Adrenal gland (tissue), 12 donors: ENCODE results near the gene HMCN2. TPM values are rescaled to one million over a fixed set of nuclear protein-coding genes. Genes with fewer than 3 reads are reported as not detected.
A peak's percentile ranks its signal among the peaks of the same experiment; 100 is the strongest.

ENCODE experiments used
- DNase-seq, 7 donors: peaks; one replicate each; pipeline ENCODE4 v3.0.0-alpha.2; 2019 to 2020
- H3K27ac ChIP-seq, 5 donors: fragments of 200-600 bp; sonication (generic) in 4 of 5; 1 replicate in 3 of 5; 2 replicates in 2 of 5; pipeline versions ENCODE4 v1.5.1 to v1.8.0; 2016 to 2020; ENCODE audit warnings: mild to moderate bottlenecking in 1 of 5
- H3K27me3 ChIP-seq: fragments of 200-600 bp; 2 replicates; pipeline ENCODE4 v1.8.0; 2021
- H3K36me3 ChIP-seq, 2 donors: fragments of 200-600 bp; replicated peaks in 1 of 2; 1 replicate in 1 of 2; 2 replicates in 1 of 2; pipeline versions ENCODE4 v1.5.1 to v1.8.0; 2018 to 2022
- H3K4me1 ChIP-seq, 2 donors: fragments of 200-600 bp; replicated peaks in 1 of 2; 1 replicate in 1 of 2; 2 replicates in 1 of 2; pipeline versions ENCODE4 v1.5.1 to v1.8.0; 2018 to 2021
- H3K4me3 ChIP-seq, 4 donors: fragments of 200-600 bp; sonication (generic) in 3 of 4; one replicate each; pipeline ENCODE4 v1.5.1; 2016 to 2018
- H3K9me3 ChIP-seq, 3 donors: fragments of 200-600 bp; sonication (generic) in 1 of 3; replicated peaks in 1 of 3; 1 replicate in 2 of 3; 2 replicates in 1 of 3; pipeline versions ENCODE4 v1.5.1 to v1.8.0; 2016 to 2021
- POLR2A ChIP-seq, 2 donors: fragments of 450-650 bp; IDR thresholded peaks; one replicate each; pipeline ENCODE4 v1.6.1; 2017; ENCODE audit warnings: antibody characterized with exemption in 2 of 2, mild to moderate bottlenecking in 2 of 2, moderate library complexity in 1 of 2
- WGBS, 4 donors: extraction: QIAGEN DNeasy Blood & Tissue Kit in 2 of 4; methylation state at CpG; one replicate each; pipeline versions ENCODE4 v1.1.5 to v1.1.7; 2013 to 2017; 5-methylcytosine and 5-hydroxymethylcytosine counted together
- intact Hi-C, 2 donors: fragments of 100-400 bp; cut with DNase I; formaldehyde crosslinking; loops; one replicate each; pipeline versions ENCODE4 v1.14.1 to v1.15.0; 2022 to 2023
- polyA plus RNA-seq, 3 donors: library from polyadenylated mRNA; stranded (reverse); fragments of 200-250 nt in 2 of 3; fragments of 350-450 nt in 1 of 3; fragmentation: Illumina TruSeq in 1 of 3; extraction: RNeasy Lipid Tissue Mini Kit (QIAGEN cat#74804) in 1 of 3; gene quantifications; one replicate each; pipeline ENCODE4 v1.2.3, GENCODE V29; 2013 to 2014
- total RNA-seq, 9 donors: library from RNA; depleted of rRNA in 4 of 9; stranded (reverse); fragments of >200 nt in 4 of 9; fragments of 120-200 nt in 1 of 9; fragmentation: NEBNext Ultra II Directional in 1 of 9; extraction: Animal tissue kit (Norgen Biotek cat#: 25700) in 1 of 9; gene quantifications; one replicate each; pipeline versions ENCODE4 v1.1.0 to v1.2.4, GENCODE V29; 2013 to 2023
- TF ChIP-seq, protein P1 (sequence below), 6 experiments: fragments of 450-650 bp in 4 of 6; fragments of 200-600 bp in 2 of 6; sonication (generic) in 1 of 6; IDR thresholded peaks; 1 replicate in 5 of 6; 2 replicates in 1 of 6; pipeline versions ENCODE4 v1.5.1 to v1.8.0; 2016 to 2021; ENCODE audit warnings: antibody characterized with exemption in 6 of 6, mild to moderate bottlenecking in 2 of 6, moderate library complexity in 1 of 6
- donor health status: healthy with polysubstance abuse.
- donor health status: Bipolar disorder and iron deficiency.
- donor health status: DM: yes; HTN: yes; CAD: no.
- donor health status: DM: no; HTN: no; CAD: no.
- donor health status: DM: no; HTN: no; CAD: no.
- donor health status: DM: yes; HTN: yes; CAD: no.

The HMCN2 gene
- total and polyA plus RNA-seq, 12 donors: 0.05 to 25.8 (median 0.42) TPM; not detected in 1

DNA sequence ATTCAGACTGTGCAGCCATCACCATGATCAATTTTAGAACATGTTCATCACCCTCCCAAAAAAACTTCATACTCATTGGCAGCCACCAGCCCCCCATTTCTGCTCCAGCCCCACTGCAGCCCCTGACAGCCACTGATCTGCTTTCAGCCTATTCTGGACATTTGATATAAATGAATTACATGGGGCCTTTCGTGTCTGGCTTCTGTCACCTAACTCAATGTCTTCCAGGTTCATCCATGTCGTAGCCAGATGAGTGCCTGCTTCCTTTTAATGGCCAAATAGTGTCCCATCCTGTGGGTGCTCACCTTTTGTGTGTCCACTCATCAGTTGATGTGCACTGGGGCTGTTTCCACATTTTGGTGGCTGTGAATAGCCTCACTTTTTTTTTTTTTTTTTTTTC, 63.5 kb downstream of the HMCN2 start:
- intact Hi-C loops: no loop called here
- no peaks in the 10 kb centered on the region for H3K9me3 ChIP-seq
- peaks cover 28% of the 10 kb centered on the region for H3K27me3 ChIP-seq
- 52 to 79% (median 71%) methylated on average over 2 of the region's 2 CpGs for WGBS, 4 donors
- no peaks in the 10 kb centered on the region for H3K36me3 ChIP-seq
- peaks cover 0 to 9% of the 10 kb centered on the region in 2 donors for H3K4me1 ChIP-seq
- TF ChIP-seq, protein P1, sequence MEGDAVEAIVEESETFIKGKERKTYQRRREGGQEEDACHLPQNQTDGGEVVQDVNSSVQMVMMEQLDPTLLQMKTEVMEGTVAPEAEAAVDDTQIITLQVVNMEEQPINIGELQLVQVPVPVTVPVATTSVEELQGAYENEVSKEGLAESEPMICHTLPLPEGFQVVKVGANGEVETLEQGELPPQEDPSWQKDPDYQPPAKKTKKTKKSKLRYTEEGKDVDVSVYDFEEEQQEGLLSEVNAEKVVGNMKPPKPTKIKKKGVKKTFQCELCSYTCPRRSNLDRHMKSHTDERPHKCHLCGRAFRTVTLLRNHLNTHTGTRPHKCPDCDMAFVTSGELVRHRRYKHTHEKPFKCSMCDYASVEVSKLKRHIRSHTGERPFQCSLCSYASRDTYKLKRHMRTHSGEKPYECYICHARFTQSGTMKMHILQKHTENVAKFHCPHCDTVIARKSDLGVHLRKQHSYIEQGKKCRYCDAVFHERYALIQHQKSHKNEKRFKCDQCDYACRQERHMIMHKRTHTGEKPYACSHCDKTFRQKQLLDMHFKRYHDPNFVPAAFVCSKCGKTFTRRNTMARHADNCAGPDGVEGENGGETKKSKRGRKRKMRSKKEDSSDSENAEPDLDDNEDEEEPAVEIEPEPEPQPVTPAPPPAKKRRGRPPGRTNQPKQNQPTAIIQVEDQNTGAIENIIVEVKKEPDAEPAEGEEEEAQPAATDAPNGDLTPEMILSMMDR (IDR thresholded peaks at IDR 0.05): no peak
- TF ChIP-seq POLR2A (IDR thresholded peaks at IDR 0.05): no peak
- peak overlapping the region in 1 of 5 donors; percentile 23 for H3K27ac ChIP-seq
- no peak overlapping the region for H3K4me3 ChIP-seq
- no peak for DNase-seq

DNA sequence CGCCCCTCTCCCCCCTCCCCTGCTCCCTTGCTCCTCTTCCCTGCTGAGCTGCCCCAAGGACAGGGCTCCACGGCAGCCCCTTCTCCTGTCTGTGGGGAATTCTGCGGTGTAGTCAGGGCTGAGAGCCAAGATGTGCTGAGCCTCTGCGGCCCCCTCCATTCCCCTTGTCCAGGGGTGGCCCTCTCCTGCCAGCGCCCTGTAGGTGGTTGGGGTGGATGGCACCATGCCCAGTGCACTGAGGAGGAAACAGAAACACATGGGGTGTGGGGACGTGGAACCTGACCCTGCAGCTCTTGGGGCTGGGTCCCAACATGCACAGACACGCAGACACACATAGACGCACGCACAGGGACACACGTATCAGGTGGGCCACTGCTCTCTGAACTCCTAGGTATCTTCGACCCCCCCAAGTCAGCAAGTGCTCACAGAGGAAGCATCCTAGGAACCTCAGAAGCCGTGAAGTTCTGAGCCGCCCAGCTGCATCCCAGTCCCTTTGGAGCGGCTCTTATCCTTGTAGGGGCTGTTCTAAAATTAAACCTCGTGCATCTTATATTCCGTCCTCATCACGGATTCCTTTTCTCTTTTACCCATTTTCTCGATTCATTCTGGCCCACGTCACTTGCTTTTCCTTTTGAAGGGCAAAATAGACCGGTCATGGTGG, 64.8 kb downstream of the HMCN2 start:
- DNase-seq: no peak
- H3K27ac ChIP-seq: no peak overlapping the region
- no peaks in the 10 kb centered on the region for H3K9me3 ChIP-seq
- TF ChIP-seq, protein P1 (IDR thresholded peaks at IDR 0.05): no peak
- no peak for TF ChIP-seq POLR2A (IDR thresholded peaks at IDR 0.05)
- peaks cover 22% of the 10 kb centered on the region for H3K27me3 ChIP-seq
- intact Hi-C loops: no loop called here
- no peak overlapping the region for H3K4me3 ChIP-seq
- no peaks in the 10 kb centered on the region for H3K36me3 ChIP-seq
- H3K4me1 ChIP-seq: peaks cover 0 to 9% of the 10 kb centered on the region in 2 donors
- WGBS, 4 donors: 60 to 63% (median 61%) methylated on average over 13 to 20 of the region's 20 CpGs

DNA sequence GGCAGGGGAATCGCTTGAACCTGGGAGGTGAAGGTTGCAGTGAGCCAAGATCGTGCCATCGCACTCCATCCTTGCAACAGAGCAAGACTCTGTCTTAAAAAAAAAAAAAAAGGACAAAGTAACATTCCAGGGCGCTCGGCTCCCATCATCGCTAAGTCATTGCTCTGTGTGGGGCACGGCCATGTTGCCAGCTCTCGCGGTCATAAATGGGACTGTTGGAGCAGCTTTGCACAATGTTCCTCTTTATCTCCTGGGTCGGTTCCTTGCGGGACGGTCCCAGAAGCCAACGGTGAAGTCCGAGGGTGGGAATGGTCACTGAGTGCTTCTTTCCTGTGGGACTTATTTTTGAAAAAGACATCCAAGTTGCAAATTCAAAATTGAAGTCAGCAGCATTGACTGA, 65.5 kb downstream of the HMCN2 start:
- no peak overlapping the region for H3K4me3 ChIP-seq
- no peak for DNase-seq
- no peaks in the 10 kb centered on the region for H3K36me3 ChIP-seq
- H3K27me3 ChIP-seq: peaks cover 19% of the 10 kb centered on the region
- intact Hi-C loops: no loop called here
- no peaks in the 10 kb centered on the region for H3K9me3 ChIP-seq
- TF ChIP-seq, protein P1 (IDR thresholded peaks at IDR 0.05): no peak
- TF ChIP-seq POLR2A (IDR thresholded peaks at IDR 0.05): no peak
- peaks cover 0 to 9% of the 10 kb centered on the region in 2 donors for H3K4me1 ChIP-seq
- 83 to 90% (median 86%) methylated on average over 14 of the region's 14 CpGs for WGBS, 4 donors
- H3K27ac ChIP-seq: no peak overlapping the region

DNA sequence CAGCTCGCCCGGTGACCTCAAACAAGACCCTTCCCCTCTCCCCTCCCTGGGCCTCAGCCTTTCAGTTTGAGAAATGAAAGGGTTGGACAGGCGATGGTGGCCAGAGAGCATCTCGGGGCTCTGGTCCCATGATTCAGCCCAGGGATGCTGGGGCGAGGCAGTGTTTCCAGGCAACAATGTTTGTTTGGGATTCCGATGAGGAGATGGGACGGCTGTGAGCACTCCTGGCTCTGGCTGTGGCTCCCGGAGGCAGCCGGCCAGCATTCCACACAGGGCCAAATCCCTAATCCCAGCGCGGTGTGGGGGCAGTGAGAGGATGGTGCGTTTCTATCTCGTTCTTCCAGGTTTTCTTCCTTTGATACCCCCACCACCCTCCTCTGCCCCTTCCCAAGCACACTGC, 66.0 kb downstream of the HMCN2 start:
- peaks cover 14% of the 10 kb centered on the region for H3K27me3 ChIP-seq
- intact Hi-C loops: no loop called here
- no peak overlapping the region for H3K4me3 ChIP-seq
- H3K36me3 ChIP-seq: no peaks in the 10 kb centered on the region
- TF ChIP-seq POLR2A (IDR thresholded peaks at IDR 0.05): no peak
- peak overlapping the region in 1 of 5 donors; percentile 45 for H3K27ac ChIP-seq
- peaks cover 0 to 9% of the 10 kb centered on the region in 2 donors for H3K4me1 ChIP-seq
- H3K9me3 ChIP-seq: no peaks in the 10 kb centered on the region
- WGBS, 4 donors: 67 to 73% (median 68%) methylated on average over 11 to 13 of the region's 13 CpGs
- no peak for DNase-seq

DNA sequence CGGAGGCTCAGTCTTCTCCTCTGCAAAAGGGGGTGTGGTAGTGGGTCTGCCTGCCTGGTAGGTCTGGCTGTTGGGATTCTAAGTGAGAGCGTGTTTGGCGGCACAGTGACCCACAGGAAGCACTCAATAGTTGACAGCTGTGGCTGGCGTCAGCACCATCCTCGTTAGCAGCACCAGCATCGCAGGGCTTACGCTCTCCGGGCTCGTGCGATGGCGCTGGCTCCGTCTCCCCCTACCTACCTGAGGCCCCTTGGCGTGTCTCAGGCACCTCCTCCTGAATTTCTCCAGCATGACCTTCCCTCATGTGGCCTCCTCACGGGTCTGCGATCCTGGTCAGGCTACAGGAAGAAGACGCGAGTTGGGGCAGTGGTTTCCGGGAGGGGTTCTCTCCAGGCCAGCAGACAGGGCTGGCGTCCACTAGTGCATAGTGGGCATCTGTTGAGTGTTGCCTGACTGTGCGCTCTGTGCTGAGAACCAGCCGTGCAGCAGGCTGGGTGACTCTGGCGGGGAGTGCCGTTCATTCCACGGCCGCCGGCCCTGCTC, 66.9 kb downstream of the HMCN2 start:
- Histone ChIP-seq H3K4me3 (no peak overlapping the region), H3K9me3 (no peaks in the 10 kb centered on the region), H3K27me3 (peaks cover 5% of the 10 kb centered on the region), H3K4me1 (peaks cover 0 to 8% of the 10 kb centered on the region in 2 donors), H3K27ac (no peak overlapping the region), H3K36me3 (no peaks in the 10 kb centered on the region)
- 73 to 84% (median 80%) methylated on average over 19 to 26 of the region's 26 CpGs for WGBS, 4 donors
- intact Hi-C loops: no loop called here
- DNase-seq: no peak
- TF ChIP-seq, protein P1 (IDR thresholded peaks at IDR 0.05): no peak
- no peak for TF ChIP-seq POLR2A (IDR thresholded peaks at IDR 0.05)
